ENCODE measurements around the gene CEP89.
"Not testable (repeated sequence)": the region's sequence is repeated elsewhere in the genome, so short reads cannot be mapped to it uniquely, and the experiment has no call there.

CEP89 gene

DNA sequence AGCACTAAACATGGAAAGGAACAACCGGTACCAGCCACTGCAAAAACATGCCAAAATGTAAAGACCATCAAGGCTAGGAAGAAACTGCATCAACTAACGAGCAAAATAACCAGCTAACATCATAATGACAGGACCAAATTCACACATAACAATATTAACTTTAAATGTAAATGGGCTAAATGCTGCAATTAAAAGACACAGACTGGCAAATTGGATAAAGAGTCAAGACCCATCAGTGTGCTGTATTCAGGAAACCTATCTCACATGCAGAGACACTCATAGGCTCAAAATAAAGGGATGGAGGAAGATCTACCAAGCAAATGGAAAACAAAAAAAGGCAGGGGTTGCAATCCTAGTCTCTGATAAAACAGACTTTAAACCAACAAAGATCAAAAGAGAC, 123.7 kb downstream of the CEP89 start:
- not testable (repeated sequence) for DNase-seq (ENCODE audit: low read depth in 4 of 4, low spot score in 1 of 4)

DNA sequence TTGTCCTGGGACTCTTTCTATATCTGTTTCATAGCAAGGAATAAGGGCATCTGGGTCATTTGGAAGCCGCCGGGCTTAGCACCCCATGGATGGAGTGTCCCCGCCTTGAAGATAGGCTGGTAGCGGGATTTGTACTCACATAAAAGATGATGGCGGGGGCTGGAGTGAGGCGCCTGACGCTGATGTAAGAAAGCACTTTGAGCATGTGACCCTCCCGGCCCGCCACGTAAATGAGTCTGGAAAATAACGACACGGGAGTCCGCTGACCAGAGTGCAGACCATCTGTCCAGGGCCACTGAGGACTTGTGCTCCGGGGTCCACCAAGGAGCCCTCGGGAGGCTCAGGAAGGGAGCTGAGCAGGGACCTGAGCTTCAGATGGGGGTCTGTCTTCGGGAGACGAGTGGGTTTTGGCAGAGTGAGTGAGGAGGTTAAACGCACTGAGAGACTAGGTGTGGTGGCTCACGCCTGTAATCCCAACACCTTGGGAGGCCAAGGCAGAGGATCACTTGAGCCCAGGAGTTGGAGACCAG, 128.0 kb downstream of the CEP89 start:
- DNase-seq (ENCODE audit: low read depth in 4 of 4, low spot score in 1 of 4): no peak

DNA sequence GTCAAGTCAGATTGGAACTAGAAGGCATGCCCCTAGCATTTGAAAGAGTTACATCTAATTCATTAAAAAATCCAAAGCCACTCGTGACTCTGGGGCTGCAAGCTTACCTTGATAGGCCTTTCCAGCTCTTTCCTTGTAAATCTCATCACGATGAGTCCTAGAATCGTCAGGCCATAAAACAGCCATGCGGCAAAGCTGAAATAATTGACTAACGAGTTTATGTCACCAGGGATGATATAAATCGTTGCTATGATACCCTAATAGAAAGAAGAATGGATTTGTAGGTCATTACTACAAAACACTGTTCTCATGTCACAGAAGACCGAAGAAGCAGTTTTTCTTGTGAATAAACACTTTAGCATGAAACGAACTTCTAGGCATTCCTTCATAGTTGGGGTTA, 129.7 kb downstream of the CEP89 start:
- DNase-seq (ENCODE audit: low read depth in 4 of 4, low spot score in 1 of 4): no peak

DNA sequence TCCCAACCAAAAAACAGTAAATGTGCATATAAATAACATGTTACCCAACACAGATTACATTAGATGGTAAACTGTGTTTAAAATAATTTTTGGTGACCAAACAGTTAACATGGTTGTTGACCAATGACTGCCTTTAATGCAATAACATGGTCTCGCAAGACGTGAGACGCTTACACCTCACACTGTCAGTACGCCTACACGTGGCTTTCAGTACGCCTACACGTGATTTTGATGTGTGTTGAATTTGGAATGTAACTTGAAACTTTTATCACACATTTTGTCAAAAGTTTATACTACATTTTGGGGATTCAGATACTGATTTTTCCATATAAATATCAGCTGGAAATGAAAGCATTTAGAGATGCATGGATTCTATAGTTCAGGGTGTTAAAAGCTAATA, 134.2 kb downstream of the CEP89 start:
- DNase-seq (ENCODE audit: low read depth in 4 of 4, low spot score in 1 of 4): no peak

DNA sequence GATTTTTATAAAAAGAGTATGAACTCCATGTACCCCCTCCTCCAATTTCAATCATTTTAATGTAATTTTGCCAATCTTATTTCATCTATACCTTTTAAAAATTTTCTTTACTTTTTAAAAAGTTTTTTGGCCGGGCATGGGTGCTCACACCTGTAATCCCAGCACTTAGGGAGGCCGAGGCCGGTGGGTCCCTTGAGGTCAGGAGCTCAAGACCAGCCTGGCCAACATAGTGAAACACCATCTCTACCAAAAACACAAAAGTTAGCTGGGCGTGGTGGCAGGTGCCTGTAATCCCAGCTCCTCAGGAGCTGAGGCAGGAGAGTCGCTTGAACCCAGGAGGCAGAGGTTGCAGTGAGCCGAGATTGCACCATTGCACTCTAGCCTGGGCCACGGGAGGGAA, 138.4 kb downstream of the CEP89 start:
- DNase-seq (ENCODE audit: low read depth in 4 of 4, low spot score in 1 of 4): not testable (repeated sequence)

DNA sequence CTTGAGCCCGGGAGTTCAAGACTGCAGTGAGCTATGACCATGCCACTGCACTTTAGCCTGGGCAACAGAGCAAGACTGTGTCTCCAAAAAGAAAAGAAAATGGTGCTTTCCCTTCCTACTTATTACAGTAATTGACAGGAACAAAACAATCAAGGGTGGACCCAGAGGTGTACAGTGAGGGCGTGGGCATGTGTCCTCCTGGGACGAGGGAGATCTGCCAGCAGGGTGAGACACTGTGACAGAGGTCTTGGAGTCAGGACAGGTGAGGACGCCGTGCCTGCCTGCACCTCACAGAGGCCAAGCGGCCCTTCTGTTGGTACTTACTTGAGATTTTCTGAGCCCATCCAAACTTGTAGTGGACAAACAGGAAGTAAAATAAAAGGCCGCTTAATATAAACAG, 138.9 kb downstream of the CEP89 start:
- not testable (repeated sequence) for DNase-seq (ENCODE audit: low read depth in 4 of 4, low spot score in 1 of 4)

DNA sequence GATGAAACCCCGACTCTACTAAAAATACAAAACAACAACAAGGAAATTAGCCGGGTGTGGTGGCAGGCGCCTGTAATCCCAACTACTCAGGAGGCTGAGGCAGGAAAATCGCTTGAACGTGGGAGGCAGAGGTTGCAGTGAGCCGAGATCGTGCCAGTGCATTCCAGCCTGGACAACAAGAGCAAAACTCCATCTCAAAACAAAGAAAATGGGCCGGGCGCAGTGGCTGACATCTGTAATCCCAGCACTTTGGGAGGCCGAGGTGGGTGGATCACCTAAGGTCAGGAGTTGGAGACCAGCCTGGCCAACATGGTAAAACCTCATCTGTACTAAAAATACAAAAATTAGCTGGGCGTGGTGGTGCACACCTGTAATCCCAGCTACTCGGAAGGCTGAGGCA, 139.7 kb downstream of the CEP89 start:
- not testable (repeated sequence) for DNase-seq (ENCODE audit: low read depth in 4 of 4, low spot score in 1 of 4)

DNA sequence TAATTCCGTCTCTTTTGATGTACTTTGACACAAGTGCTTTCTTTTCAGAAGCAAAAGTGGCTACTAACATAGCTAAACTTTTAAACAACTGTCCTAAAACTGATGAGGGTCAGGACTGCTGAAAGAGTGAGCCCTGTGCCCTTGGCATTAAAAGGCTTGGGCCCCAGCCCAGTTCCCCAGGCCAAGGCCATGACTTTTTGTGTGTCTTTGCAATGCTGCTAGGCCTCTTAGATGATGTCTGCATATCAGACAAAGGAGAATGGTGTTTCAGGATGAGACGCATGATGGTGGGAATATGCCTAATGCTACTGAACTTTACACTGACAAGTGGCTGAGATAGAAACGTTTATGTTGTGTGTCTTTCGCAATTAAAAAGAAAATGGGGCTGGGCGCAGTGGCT, 140.1 kb downstream of the CEP89 start:
- no peak for DNase-seq (ENCODE audit: low read depth in 4 of 4, low spot score in 1 of 4)

DNA sequence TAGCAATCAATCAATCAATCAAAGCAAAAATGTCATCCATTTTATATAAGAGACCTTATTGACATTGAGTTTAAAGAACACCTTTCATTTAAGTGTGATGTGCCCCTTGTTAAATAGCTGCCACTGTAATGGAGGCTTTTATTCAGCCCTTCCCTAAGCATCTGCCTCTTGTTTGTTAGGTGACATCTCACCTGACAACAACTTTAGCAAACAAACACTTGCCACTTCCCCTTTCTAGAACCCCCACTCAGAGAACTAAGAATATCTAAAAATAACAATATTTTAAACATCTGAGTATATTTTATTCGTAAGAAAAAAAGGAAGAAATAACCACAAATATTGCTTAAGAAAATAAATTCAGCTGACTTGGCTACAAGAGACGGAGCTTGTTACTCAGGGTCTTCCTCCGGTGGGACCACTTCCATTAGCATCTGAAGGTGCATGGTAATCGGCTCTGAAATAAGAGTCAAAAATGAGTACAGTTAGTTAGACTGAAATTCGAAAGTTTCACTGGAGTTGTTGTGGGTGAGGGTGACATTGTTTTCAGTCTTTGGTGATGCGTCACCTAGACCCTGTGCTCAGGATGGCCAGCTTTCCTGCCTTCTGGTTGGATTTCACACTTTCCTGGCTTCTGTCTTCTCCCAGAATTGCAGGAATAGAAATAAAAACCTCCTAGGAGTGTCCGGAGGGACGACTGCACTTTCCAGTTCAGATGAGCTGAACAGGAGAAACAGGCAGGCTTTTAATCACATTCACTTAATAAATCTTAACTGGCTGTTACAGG, 141.3 kb downstream of the CEP89 start:
- DNase-seq (ENCODE audit: low read depth in 4 of 4, low spot score in 1 of 4): no peak

DNA sequence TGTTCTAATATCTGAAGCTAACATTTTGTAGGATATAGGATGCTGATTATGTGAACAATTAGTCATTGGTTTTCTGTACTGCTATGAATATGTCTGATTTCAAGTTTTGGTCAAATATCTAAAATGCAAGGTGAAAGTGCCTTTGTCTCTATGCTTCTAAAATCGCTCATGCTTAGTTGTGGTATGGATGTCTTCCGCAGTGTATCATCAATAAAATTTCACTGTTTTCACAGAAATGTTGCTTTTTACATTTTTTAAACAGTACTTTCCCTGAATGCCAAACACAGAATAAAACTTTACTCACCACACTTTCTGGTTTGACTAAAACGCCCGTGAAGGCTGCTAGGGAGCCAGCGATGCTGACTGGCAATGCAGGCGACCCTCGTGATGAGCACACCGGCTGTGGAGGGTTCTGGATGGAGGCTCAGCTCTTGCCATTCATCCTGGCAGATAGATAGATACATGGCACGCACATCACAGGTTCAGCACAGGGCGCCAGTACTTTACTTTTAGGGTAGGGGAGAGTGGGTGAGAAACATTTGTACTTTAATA, 142.3 kb downstream of the CEP89 start:
- no peak for DNase-seq (ENCODE audit: low read depth in 4 of 4, low spot score in 1 of 4)

DNA sequence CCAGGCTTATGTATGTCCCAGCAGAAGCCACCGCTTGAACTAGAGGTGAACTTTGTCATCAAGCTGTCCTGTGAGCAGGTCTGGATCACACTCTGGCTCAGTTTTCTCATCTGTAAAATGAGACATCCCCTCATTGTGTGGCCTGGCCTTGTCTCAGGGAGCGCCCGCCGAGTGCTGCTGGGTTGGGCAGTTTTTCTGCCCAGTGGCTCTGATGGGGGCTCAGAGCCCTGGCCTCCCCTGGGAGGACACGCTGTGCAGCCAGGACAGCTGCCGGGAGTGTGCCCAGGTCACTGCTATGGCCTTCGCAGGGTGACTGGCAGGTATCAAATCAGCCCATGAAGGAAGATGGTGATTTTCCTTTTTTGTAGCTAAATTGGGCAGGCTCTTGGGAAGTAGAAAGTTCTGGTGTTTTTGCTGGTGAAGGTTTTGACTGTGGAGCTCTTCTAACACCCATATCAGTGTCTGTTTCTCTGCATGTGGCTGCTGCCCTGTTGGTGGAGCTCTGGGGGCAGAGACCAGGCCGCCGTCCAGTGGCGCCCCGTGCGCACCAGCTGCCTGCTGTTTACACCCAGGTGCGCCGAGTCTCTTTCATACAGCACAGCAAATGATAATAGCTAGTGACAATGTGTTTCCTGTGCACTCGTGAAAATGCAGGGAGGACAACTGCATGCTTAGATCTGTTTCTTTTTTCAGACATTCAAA, 143.0 kb downstream of the CEP89 start:
- DNase-seq (ENCODE audit: low read depth in 4 of 4, low spot score in 1 of 4): no peak

DNA sequence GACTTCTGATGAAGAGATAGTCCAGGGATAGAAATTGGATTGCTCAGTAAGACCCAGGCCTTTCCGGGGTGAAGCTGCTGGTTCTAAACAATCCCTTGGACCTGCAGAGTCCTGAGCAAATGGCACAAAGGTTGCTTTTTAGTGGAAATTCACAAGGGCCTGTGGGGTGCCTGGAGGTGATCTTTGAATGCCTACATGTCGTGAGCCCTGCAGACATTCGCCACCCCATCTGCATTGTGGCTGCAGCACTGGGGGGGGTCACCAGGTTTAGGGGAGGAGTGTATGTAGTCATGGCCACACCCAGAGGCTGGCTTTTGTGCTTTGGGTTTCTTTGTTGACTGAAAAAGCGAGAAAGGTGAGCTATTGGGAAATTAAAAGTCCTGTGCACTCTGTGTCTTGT, 143.6 kb downstream of the CEP89 start:
- no peak for DNase-seq (ENCODE audit: low read depth in 4 of 4, low spot score in 1 of 4)
